Measurements from ENCODE around the gene MX1.

The MX1 gene, protein sequence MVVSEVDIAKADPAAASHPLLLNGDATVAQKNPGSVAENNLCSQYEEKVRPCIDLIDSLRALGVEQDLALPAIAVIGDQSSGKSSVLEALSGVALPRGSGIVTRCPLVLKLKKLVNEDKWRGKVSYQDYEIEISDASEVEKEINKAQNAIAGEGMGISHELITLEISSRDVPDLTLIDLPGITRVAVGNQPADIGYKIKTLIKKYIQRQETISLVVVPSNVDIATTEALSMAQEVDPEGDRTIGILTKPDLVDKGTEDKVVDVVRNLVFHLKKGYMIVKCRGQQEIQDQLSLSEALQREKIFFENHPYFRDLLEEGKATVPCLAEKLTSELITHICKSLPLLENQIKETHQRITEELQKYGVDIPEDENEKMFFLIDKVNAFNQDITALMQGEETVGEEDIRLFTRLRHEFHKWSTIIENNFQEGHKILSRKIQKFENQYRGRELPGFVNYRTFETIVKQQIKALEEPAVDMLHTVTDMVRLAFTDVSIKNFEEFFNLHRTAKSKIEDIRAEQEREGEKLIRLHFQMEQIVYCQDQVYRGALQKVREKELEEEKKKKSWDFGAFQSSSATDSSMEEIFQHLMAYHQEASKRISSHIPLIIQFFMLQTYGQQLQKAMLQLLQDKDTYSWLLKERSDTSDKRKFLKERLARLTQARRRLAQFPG

GRCh38 chr21:41425954-41426675 is at the start of gene MX1:
TSS of gene MX1 (plus strand) at chr21:41426239. CDS start at chr21:41432071, 5,832 bp downstream.
- ATAC-seq (peak; percentile 93), DNase-seq (peak; percentile 82)
- Mint-ChIP-seq H3K9me3 (no peaks in the 10 kb centered on the region), H3K4me3 (peak within 1 kb of the TSS; percentile 86), H3K4me1 (peaks cover 51% of the 10 kb centered on the region), H3K27me3 (no peaks in the 10 kb centered on the region), H3K27ac (peak within 1 kb of the TSS; percentile 87), H3K36me3 (ENCODE audit: low read depth) (peaks cover 9% of the 10 kb centered on the region)

DNA sequence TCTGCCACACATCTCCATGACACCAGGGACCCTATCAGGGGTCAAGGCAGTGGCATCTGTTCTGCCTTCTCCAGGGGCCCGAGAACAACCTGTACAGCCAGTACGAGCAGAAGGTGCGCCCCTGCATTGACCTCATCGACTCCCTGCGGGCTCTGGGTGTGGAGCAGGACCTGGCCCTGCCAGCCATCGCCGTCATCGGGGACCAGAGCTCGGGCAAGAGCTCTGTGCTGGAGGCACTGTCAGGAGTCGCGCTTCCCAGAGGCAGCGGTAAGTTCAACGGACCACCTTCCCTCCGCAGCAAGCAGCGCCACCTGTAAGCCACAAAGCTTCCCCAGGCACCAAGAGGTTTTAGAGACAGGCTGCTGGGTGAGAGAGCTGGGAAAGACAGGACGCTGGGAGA is 48.3 kb upstream of the MX1 start:
- ATAC-seq (no peak), DNase-seq (no peak)
- peaks cover 16% of the 10 kb centered on the region for H3K4me1 Mint-ChIP-seq
- H3K9me3 Mint-ChIP-seq = no peaks in the 10 kb centered on the region
- peaks cover 11% of the 10 kb centered on the region for H3K36me3 Mint-ChIP-seq (ENCODE audit: low read depth)
- no peaks in the 10 kb centered on the region for H3K27me3 Mint-ChIP-seq
- H3K4me3 Mint-ChIP-seq = no peak overlapping the region
- no peak overlapping the region for H3K27ac Mint-ChIP-seq

- H3K4me1 Mint-ChIP-seq = peaks cover 11% of the 10 kb centered on the region
- no peak for DNase-seq
- no peak overlapping the region for H3K27ac Mint-ChIP-seq
- no peak for ATAC-seq
- H3K9me3 Mint-ChIP-seq = no peaks in the 10 kb centered on the region
- peaks cover 14% of the 10 kb centered on the region for H3K36me3 Mint-ChIP-seq (ENCODE audit: low read depth)
- no peaks in the 10 kb centered on the region for H3K27me3 Mint-ChIP-seq
- H3K4me3 Mint-ChIP-seq = no peak overlapping the region
Observed at GRCh38 chr21:41378849-41379248, 47.2 kb upstream of the MX1 start.

DNA sequence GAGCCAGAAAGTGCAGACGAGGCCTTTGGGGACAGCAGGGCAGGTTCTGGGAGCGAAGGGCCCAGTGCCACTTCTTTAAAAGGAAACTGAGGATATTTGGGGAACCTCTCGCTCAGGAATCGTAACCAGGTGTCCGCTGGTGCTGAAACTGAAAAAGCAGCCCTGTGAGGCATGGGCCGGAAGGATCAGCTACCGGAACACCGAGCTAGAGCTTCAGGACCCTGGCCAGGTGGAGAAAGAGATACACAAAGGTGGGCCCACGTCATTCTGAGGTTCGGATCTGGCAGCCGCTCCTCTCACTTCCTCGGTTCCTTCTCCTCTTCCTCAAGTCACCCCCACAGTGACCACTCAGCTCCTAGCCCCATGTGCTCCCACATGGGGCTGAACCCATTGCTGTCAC is 46.1 kb upstream of the MX1 start:
- Mint-ChIP-seq H3K36me3 (ENCODE audit: low read depth) (peaks cover 14% of the 10 kb centered on the region), H3K27ac (no peak overlapping the region), H3K27me3 (no peaks in the 10 kb centered on the region), H3K4me3 (no peak overlapping the region), H3K4me1 (peaks cover 7% of the 10 kb centered on the region), H3K9me3 (no peaks in the 10 kb centered on the region)
- DNase-seq = no peak
- no peak for ATAC-seq

- Mint-ChIP-seq H3K36me3 (ENCODE audit: low read depth) (peaks cover 14% of the 10 kb centered on the region), H3K27me3 (no peaks in the 10 kb centered on the region), H3K4me1 (no peaks in the 10 kb centered on the region), H3K4me3 (no peak overlapping the region), H3K9me3 (no peaks in the 10 kb centered on the region), H3K27ac (no peak overlapping the region)
- no peak for ATAC-seq
- DNase-seq = no peak
Observed at GRCh38 chr21:41381731-41382130, 44.3 kb upstream of the MX1 start.

DNA sequence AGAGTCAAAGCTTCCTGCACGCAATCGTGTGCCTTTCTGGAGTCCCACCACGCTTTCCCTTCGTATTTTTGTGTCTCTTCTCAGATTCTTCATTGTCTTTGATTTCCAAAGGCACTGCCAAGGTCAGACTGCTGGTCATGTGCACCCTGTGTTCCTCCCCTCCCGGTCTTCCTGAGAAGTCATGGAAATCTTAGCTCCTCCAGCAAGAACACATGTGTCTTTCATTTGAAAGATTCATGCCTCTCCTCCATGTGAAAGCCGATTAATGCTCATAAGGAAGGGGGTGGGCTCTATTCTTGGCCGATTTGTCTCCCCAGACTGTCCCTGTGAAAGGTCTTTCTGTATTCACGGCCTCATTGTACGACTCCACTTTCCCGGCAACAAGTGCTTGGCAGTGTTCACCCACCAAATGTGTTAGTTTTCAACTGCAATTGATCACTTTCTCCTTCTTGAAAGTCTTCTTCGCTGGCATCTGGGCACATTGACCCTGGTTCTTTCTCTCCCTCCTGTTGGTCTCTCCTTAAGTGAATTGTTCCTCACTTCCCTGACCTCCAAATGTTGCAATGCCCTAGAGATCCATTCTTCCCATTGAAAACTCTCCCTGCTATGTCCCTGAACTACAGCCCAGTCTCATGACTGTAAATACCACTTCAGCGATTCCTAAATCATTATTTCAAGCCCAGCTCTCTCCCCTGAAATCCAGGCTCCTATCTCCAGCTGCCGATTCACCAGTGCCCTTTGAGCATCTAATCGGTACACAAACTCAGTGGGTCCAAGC is 38.8 kb upstream of the MX1 start:
- Mint-ChIP-seq H3K4me3 (no peak overlapping the region), H3K27ac (no peak overlapping the region), H3K9me3 (no peaks in the 10 kb centered on the region), H3K36me3 (ENCODE audit: low read depth) (peaks cover 9% of the 10 kb centered on the region), H3K27me3 (no peaks in the 10 kb centered on the region), H3K4me1 (no peaks in the 10 kb centered on the region)
- ATAC-seq (no peak), DNase-seq (no peak)

- H3K27ac Mint-ChIP-seq = no peak overlapping the region
- H3K9me3 Mint-ChIP-seq = no peaks in the 10 kb centered on the region
- H3K4me3 Mint-ChIP-seq = no peak overlapping the region
- no peaks in the 10 kb centered on the region for H3K4me1 Mint-ChIP-seq
- no peak for DNase-seq
- H3K36me3 Mint-ChIP-seq (ENCODE audit: low read depth) = peaks cover 9% of the 10 kb centered on the region
- no peak for ATAC-seq
- no peaks in the 10 kb centered on the region for H3K27me3 Mint-ChIP-seq
Observed at GRCh38 chr21:41387824-41388223, 38.2 kb upstream of the MX1 start.

DNA sequence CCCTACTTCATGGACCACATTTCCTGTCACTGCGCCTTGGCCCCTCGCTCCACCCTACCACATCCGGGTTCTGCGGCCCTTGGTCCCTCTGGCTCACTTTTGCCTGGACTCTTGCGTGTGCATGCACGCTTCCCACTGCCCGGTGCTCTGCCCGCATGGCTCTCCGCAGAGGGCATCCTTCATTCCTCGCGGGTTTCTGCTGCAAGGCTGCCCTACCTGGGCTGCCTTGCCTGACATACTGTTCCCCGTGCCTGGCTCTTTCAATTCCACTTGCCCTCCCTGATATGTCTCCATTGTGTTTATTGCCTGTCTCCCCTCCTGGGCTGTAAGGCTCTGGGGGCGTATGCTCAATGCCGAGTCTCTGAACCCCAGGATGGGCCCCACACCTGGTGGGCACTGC is 37.8 kb upstream of the MX1 start:
- ATAC-seq = no peak
- DNase-seq = no peak
- H3K4me1 Mint-ChIP-seq = no peaks in the 10 kb centered on the region
- no peaks in the 10 kb centered on the region for H3K27me3 Mint-ChIP-seq
- peaks cover 9% of the 10 kb centered on the region for H3K36me3 Mint-ChIP-seq (ENCODE audit: low read depth)
- no peak overlapping the region for H3K27ac Mint-ChIP-seq
- no peaks in the 10 kb centered on the region for H3K9me3 Mint-ChIP-seq
- no peak overlapping the region for H3K4me3 Mint-ChIP-seq

DNA sequence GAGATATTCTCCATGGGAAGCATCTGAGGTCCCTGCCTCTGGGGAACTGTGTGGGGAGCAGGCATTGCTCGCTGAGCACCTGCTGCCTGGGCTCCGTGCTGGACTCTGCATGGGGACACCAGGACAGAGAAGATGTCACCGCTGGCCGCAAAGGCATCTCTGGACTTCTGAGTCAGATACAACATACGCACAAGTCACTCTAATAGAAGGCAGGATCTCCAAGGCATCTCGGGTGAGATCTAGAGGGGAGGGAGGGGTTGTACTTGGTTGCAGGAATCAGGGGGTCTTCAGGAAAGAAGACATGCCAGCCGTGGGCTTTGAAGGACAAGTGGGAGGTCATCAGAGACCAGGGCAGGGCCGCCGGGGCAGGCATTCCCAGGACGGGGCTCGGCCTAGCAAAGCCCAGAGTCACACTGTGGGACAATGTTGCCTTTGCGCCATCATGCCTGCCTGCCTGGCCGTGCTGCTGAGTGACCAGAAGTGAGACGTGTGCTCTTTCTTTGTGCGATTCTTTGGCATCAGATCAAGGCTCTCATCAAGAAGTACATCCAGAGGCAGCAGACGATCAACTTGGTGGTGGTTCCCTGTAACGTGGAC is 35.9 kb upstream of the MX1 start:
- DNase-seq = no peak
- Mint-ChIP-seq H3K4me3 (no peak overlapping the region), H3K9me3 (no peaks in the 10 kb centered on the region), H3K27ac (no peak overlapping the region), H3K4me1 (no peaks in the 10 kb centered on the region), H3K36me3 (ENCODE audit: low read depth) (peaks cover 7% of the 10 kb centered on the region), H3K27me3 (no peaks in the 10 kb centered on the region)
- ATAC-seq = no peak

- H3K27ac Mint-ChIP-seq = no peak overlapping the region
- H3K9me3 Mint-ChIP-seq = no peaks in the 10 kb centered on the region
- no peaks in the 10 kb centered on the region for H3K27me3 Mint-ChIP-seq
- no peaks in the 10 kb centered on the region for H3K4me1 Mint-ChIP-seq
- ATAC-seq = no peak
- DNase-seq = no peak
- H3K4me3 Mint-ChIP-seq = no peak overlapping the region
- H3K36me3 Mint-ChIP-seq (ENCODE audit: low read depth) = peaks cover 7% of the 10 kb centered on the region
Observed at GRCh38 chr21:41393876-41394465, 32.1 kb upstream of the MX1 start.

GRCh38 chr21:41396558-41397075 is 29.4 kb upstream of the MX1 start:
- no peaks in the 10 kb centered on the region for H3K9me3 Mint-ChIP-seq
- peaks cover 16% of the 10 kb centered on the region for H3K36me3 Mint-ChIP-seq (ENCODE audit: low read depth)
- H3K4me3 Mint-ChIP-seq = no peak overlapping the region
- no peaks in the 10 kb centered on the region for H3K27me3 Mint-ChIP-seq
- no peak overlapping the region for H3K27ac Mint-ChIP-seq
- H3K4me1 Mint-ChIP-seq = no peaks in the 10 kb centered on the region
- DNase-seq = no peak
- no peak for ATAC-seq

- DNase-seq = no peak
- H3K9me3 Mint-ChIP-seq = no peaks in the 10 kb centered on the region
- H3K27me3 Mint-ChIP-seq = no peaks in the 10 kb centered on the region
- H3K4me1 Mint-ChIP-seq = no peaks in the 10 kb centered on the region
- no peak overlapping the region for H3K4me3 Mint-ChIP-seq
- peaks cover 18% of the 10 kb centered on the region for H3K36me3 Mint-ChIP-seq (ENCODE audit: low read depth)
- ATAC-seq = no peak
- no peak overlapping the region for H3K27ac Mint-ChIP-seq
Observed at GRCh38 chr21:41397471-41397891, 28.6 kb upstream of the MX1 start.

GRCh38 chr21:41398251-41398650 is 27.8 kb upstream of the MX1 start:
- DNase-seq (no peak), ATAC-seq (no peak)
- Mint-ChIP-seq H3K9me3 (no peaks in the 10 kb centered on the region), H3K4me1 (no peaks in the 10 kb centered on the region), H3K27ac (no peak overlapping the region), H3K4me3 (no peak overlapping the region), H3K36me3 (ENCODE audit: low read depth) (peaks cover 23% of the 10 kb centered on the region), H3K27me3 (no peaks in the 10 kb centered on the region)

Data from activated naive CD8-positive, alpha-beta T cell treated with anti-CD3 and anti-CD28 coated beads, Interleukin-2, amount 50 U/mL, for 24 hours (primary cell).